DMS 273 treated with DMSO at 0.1 percent for 48 hours (cell line): ENCODE measurements around the gene ZCWPW1.

ENCODE experiments used
- DNase-seq: peaks from one replicate; lab custom pipeline; 2025; lab: John Stamatoyannopoulos, UW

The ZCWPW1 gene, protein sequence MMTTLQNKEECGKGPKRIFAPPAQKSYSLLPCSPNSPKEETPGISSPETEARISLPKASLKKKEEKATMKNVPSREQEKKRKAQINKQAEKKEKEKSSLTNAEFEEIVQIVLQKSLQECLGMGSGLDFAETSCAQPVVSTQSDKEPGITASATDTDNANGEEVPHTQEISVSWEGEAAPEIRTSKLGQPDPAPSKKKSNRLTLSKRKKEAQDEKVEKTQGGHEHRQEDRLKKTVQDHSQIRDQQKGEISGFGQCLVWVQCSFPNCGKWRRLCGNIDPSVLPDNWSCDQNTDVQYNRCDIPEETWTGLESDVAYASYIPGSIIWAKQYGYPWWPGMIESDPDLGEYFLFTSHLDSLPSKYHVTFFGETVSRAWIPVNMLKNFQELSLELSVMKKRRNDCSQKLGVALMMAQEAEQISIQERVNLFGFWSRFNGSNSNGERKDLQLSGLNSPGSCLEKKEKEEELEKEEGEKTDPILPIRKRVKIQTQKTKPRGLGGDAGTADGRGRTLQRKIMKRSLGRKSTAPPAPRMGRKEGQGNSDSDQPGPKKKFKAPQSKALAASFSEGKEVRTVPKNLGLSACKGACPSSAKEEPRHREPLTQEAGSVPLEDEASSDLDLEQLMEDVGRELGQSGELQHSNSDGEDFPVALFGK

GRCh38 chr7:100428199-100428966 lies at the start of gene ZCWPW1:
Gene ZCWPW1 (minus strand): TSS chr7:100428703. CDS start chr7:100420649, 8,054 bp downstream.
- peak; percentile 97 for DNase-seq

- no peak for DNase-seq
Observed at GRCh38 chr7:100477871-100478267, 49.4 kb upstream of the ZCWPW1 start.

DNA sequence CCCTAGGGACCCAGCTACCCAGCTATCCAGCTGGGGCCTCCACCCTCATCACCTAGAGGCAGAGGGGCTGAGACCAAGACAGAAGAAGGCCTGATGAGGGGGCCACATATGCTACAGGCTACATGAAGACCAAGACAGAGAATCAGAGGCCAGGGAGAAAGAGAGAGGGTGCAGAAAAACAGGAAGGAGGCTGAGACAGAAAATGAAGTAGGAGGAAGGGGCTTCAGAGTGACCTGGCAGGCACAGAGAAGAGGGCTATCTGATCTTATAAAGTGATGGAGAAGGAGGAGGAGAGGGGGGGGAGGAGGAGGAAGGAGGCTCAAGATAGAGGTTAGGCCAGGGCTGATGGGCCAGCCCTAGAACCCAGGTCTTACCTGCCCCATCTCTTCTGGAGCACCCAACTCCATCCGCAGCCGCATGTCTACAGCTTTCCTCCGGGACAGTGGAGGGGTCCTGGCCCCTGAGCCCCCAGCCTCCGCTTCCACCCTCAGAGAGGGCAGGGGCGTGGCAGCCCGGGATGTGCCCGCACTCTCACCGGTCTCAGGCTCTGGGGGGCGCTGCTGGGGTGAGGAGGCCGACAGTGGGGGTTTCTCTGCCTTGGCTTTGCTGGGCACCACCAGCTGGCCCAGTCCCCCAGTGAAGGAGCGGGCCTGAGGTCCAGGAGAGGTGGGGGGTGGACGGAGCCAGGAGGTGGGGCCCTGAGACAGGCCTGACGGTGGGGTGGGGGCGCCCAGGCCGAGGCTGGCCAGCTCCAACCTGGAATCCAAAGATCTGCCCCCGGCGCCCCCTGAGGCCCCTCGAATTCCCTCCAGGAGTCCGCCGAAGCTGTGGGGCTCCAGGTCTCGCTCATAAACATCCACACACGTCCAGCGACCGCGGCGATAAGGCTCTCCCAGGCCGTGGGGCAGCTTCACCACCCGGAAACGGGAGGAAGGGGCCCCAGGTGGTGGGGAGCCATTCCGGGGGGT lies 48.7 kb upstream of the ZCWPW1 start:
- no peak for DNase-seq

- no peak for DNase-seq
Observed at GRCh38 chr7:100476101-100476780, 47.7 kb upstream of the ZCWPW1 start.

- no peak for DNase-seq
Observed at GRCh38 chr7:100475549-100475948, 47.0 kb upstream of the ZCWPW1 start.

DNA sequence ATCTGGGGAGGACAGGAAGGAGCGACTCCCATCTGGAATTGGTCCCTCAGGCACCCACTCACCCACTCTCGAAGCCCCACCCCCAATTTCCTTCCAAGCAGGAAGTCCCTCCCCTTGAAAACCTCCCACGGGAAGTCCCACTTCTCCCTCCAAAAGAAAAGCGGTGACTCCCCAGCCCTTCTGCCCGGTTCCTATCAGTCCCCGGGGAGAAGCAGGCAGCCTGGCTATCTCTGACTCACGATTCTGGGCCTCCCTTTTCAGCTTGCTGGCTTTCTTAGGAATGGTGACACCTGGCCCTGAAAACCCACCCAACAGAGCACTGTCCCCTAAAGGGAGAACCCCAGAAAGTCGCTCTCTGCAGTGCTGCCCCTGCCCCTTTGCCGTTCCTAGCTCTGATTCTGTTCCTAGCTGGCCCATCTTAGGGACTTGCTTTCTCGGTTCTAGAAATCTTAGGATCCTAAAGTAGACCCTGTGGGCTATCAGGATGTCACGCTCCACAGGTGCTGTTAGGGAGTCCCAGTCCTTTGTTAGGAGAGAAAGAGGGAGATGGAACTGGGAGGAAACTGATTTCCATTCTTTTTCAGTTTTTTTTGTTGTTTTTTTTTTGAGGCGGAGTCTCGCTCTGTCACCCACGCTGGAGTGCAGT lies 44.5 kb upstream of the ZCWPW1 start:
- no peak for DNase-seq

GRCh38 chr7:100472121-100472851 lies 43.8 kb upstream of the ZCWPW1 start:
- DNase-seq, result no peak

DNA sequence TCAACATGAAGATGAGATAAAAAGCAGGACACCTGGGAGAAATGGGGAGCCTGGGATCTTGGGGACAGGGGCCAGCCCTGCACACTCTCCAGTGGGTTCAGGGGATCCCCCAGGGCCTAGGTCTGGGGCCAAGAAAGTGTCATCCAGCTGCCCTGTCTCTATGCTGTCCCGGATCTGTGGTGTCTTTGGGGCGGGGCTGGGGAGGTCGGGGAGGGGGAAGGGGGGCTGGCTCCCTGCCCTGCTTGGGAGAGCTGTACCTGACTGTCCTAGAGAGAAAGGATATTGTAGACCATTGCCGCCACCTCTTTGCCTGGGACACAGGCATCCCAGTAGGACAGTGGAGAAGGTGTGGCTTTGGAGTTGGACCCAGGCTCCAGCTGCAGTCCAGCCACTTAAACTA lies 42.5 kb upstream of the ZCWPW1 start:
- no peak for DNase-seq

DNA sequence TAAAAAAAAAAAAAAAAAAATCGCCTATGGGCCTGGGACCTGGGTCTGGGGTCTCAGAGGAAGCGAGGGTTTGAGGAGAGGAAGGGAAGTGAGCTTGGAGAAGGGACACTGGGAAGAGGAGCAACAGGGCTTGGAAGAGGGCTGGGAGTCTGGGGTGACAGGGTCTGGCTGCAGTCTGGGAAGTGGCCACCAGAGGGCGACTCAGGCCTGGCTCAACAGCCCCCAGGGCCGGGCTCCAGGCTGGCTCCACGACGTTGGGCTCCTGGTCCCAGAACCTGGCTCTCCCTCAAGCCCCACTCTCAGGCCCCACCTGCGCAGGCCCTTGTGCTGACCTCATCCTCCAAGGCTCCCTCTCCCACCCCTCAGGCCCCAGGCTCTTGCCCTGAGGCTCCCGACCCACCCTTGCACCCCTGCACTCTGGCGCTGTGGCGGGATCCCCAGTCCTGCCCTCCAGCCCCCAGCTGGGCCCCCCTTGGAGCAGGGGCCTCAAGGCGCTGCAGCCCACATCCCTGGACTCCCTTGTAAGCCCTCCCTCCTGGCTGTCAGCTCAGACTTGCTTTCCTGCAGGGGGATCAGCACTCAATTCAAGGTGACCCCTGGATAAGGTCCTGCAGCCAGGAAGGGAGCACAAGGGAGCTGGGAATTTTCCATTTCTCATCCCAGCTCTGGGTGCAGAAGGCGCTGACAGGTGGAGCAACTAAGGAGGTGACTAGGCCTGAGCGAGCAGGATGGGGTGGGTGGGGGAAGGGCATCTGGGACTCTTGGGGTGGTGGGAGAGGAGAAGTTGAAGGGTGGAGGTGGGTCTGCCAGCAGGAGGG lies 40.9 kb upstream of the ZCWPW1 start:
- peak; percentile 41 for DNase-seq

DNA sequence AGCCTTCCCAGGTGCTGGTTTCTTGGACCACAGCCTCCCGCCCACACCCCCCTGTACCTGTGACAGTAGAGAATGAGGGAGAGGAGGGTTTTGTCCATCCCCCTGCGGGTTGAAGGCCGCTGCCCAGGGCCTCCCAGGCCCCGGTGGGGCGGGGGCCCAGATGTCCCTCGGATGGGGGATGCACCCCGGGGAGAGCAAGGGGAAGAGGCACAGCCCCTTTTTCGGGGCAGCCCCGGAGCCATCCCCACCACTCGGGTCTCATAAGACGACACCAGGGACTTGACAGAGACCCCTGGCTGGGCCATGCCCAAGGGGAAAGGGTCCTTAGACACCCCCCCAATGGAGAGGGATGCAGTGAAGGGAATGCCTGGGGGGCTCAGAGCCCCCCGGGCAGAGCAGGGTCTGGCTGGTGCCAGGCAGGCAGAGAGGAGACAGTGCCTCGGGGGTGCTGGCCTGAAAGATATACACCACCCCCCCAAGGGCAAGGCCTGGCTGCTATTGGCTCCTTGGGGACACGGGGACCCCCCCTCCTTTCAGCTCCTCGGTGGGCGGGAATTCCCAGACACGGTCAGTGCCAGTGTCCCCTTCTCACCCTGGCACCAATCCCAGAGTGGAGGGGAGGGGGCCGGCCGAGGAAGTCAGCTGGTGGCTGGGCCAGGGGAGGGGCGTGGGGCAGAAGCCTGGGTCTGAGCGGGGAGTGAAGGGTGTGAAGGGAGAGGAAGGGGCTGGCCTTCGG lies 39.3 kb upstream of the ZCWPW1 start:
- no peak for DNase-seq

DNA sequence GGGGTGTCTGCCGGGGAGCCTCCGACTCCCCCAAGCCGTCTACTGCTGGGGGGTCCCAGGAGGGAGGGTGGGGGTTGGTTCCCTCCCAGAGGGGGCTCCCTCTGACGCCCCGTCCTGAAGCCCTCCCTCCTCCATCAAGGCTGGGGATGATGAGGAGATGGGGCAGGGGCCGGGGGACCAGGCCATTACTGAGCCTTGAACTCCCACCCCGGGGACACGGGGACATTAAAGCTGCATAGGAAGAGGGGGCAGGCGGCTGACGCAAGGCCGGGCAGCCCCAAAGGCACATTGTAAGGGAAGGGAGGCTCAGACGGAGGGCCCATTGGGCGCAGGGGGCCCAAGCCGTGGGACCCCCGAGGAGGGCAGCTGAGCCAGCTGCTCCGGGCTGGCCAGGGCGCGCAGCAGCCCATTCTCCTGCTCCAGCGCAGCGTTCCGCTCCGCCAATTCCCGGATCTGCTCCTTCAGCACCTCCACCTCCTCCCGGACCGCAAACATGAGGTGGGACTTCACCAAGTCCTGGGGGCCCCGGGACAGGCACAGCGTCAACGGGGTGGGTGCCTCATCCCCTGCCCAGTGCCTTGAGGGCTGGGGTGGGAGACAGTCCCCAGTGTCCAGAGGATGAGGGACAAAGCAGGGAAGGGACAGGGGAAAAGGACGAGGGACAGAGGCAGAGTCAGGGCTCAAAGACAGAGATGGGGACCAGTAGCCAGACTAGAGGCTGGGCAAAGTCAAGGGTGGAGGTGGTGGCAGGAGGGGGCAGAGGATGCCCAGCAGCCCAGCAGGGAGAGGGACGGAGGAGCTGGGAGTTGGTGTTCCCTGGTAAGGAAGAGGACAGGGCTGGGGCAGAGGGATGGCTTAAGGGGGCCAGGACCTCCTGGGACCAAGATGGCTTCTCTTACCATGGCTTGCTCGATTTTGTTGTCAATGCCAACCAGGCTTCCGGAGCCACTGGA lies 38.4 kb upstream of the ZCWPW1 start:
- no peak for DNase-seq

DNA sequence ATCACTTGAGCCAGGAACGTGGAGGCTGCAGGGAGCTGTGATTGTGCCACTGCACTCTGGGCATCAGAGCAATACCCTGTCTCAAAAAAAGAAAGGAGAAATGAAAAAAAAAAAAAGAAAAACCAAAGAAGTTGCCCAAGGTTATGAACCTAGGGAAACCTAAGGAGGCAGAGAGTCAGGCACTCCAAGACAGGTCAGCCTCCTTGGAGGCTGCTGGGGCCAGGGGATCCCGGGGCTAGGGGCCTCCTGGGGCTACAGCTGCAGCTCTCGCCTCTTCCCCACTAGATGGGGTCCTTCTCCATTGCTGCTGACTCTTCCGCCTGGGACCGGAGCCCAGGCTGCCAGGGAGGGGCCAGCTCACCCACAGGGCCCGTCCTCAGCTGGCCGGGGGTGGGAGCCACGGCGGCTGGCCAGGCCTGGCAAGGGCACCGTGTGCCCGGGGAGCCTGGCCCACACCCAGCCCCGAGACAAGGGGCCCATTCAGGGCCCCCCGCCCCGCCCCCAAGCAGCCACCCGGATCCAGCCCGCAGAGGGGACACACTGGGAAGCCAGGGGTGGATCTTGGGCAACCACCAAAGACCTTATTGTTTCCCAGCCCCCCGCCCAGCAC lies 37.3 kb upstream of the ZCWPW1 start:
- DNase-seq, result peak; percentile 62

- no peak for DNase-seq
Observed at GRCh38 chr7:100465299-100465698, 36.8 kb upstream of the ZCWPW1 start.

- no peak for DNase-seq
Observed at GRCh38 chr7:100464791-100465190, 36.3 kb upstream of the ZCWPW1 start.

- DNase-seq, result no peak
Observed at GRCh38 chr7:100464210-100464660, 35.7 kb upstream of the ZCWPW1 start, which contains the start of gene SPACDR. Gene SPACDR (minus strand): TSS chr7:100464260. CDS start chr7:100464025, 235 bp downstream.

DNA sequence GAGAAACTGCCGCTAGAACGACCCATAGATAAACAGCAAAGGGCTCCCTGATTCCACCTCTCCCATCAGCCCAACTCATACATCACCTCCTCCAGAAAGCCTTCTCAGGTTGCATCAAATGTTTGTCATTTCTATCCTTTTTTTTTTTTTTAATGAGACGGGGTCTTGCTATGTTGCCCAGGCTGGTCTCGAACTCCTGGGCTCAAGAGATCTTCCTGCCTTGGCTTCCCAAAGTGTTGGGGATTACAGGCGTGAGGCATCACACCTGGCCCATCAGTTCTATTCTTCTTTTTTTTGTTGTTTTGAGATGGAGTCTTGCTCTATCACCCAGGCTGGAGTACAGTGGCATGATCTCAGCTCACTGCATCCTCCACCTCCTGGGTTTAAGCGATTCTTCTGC lies 28.5 kb upstream of the ZCWPW1 start:
- no peak for DNase-seq
